A673 (cell line): Measurements from ENCODE around the gene TMTC4. TPM values are rescaled to one million over a fixed set of nuclear protein-coding genes. Genes with fewer than 3 reads are reported as not detected.

Experiments
- BruUV-seq: library from RNA; stranded (reverse); fragments of 400-500 nt; replicated peaks from 2 replicates; lab custom pipeline; 2021; lab: Mats Ljungman, UMichigan
- CTCF ChIA-PET: fragments of 300-600 bp; sonication (Branson Sonifier 250); formaldehyde crosslinking; loops from one replicate; lab custom pipeline; 2022; ENCODE audit warnings: antibody characterized with exemption; lab: Charles Lee
- POLR2A ChIA-PET: fragments of 300-600 bp; sonication (Branson Sonifier 250); formaldehyde crosslinking; loops from one replicate; lab custom pipeline; 2022; ENCODE audit warnings: antibody characterized with exemption; ENCODE audit not compliant: low non-redundant PET; lab: Charles Lee
- DNase-seq: peaks from one replicate; pipeline ENCODE4 v3.0.0-alpha.2; 2015; ENCODE audit warnings: low spot score
- H3K27ac ChIP-seq: fragments of 200-600 bp; sonication (generic); 2 replicates; pipeline ENCODE4 v1.5.1; 2016; ENCODE audit warnings: mixed run types, low read depth, mild to moderate bottlenecking, mixed read lengths, antibody characterized with exemption, low read length; ENCODE audit not compliant: poor library complexity, severe bottlenecking
- H3K27me3 ChIP-seq: fragments of 200-600 bp; sonication (generic); replicated peaks from 2 replicates; pipeline ENCODE4 v1.6.1; 2017; ENCODE audit warnings: mixed run types, low read depth, mild to moderate bottlenecking, mixed read lengths, antibody characterized with exemption, low read length; ENCODE audit not compliant: insufficient read depth, poor library complexity
- H3K36me3 ChIP-seq: fragments of 200-600 bp; sonication (generic); 2 replicates; pipeline ENCODE4 v1.6.1; 2016; ENCODE audit warnings: mixed run types, mild to moderate bottlenecking, mixed read lengths, antibody characterized with exemption, low read length; ENCODE audit not compliant: insufficient read depth, poor library complexity, severe bottlenecking
- H3K4me1 ChIP-seq: fragments of 200-600 bp; sonication (generic); 2 replicates; pipeline ENCODE4 v1.6.1; 2017; ENCODE audit warnings: mixed run types, mild to moderate bottlenecking, mixed read lengths, antibody characterized with exemption, low read length; ENCODE audit not compliant: insufficient read depth, poor library complexity, severe bottlenecking
- H3K4me3 ChIP-seq: fragments of 200-600 bp; sonication (generic); 2 replicates; pipeline ENCODE4 v1.5.1; 2016; ENCODE audit warnings: low read depth, mixed run types, mild to moderate bottlenecking, mixed read lengths, low read length; ENCODE audit not compliant: poor library complexity, severe bottlenecking
- H3K9me3 ChIP-seq: fragments of 200-600 bp; sonication (generic); 2 replicates; pipeline ENCODE4 v1.6.1; 2016; ENCODE audit warnings: mixed run types, low read depth, mild to moderate bottlenecking, mixed read lengths, antibody characterized with exemption, low read length; ENCODE audit not compliant: poor library complexity, severe bottlenecking
- CTCF ChIP-seq: fragments of 300-800, 200-600 bp; sonication (generic); conservative IDR thresholded peaks from 2 replicates; pipeline ENCODE4 v1.5.1; 2017; ENCODE audit warnings: low read depth, mild to moderate bottlenecking, antibody characterized with exemption, low read length, moderate library complexity, mixed read lengths
- EZH2 ChIP-seq: fragments of 200-600 bp; sonication (generic); IDR thresholded peaks from 2 replicates; pipeline ENCODE4 v1.6.1; 2017; ENCODE audit warnings: borderline replicate concordance, low read depth, mild to moderate bottlenecking, mixed read lengths, antibody characterized with exemption, low read length; ENCODE audit not compliant: poor library complexity, severe bottlenecking
- intact Hi-C: fragments of 100-400 bp; cut with micrococcal nuclease; formaldehyde crosslinking; loops from one replicate; pipeline ENCODE4 v1.10.0; 2022; ENCODE audit not compliant: unreplicated experiment
- total RNA-seq: library from RNA; stranded (reverse); gene quantifications from 2 replicates; pipeline ENCODE4 v1.2.3, GENCODE V29; 2021

Gene TMTC4
- total RNA-seq, 1 experiment from 2014 or later, result 21.3 TPM

- Histone ChIP-seq H3K27ac (no peak overlapping the region), H3K36me3 (no peaks in the 10 kb centered on the region), H3K27me3 (no peaks in the 10 kb centered on the region), H3K9me3 (no peaks in the 10 kb centered on the region), H3K4me1 (no peaks in the 10 kb centered on the region), H3K4me3 (no peak overlapping the region)
- no peak for DNase-seq
- intact Hi-C loops, result no loop called here
- TF ChIP-seq EZH2, result no peak
- no peak for TF ChIP-seq CTCF
- CTCF ChIA-PET, result interaction anchor here (0.6 kb wide), 1 partner anchor 16 kb away, joined by 4 read pairs; no protein-coding TSS in a partner anchor
- POLR2A ChIA-PET, result no interaction called here
- BruUV-seq, result no TSS peak
Observed at GRCh38 chr13:100613031-100613430, 61.6 kb downstream of the TMTC4 start.

GRCh38 chr13:100611678-100612492 lies 62.7 kb downstream of the TMTC4 start:
- Histone ChIP-seq H3K36me3 (no peaks in the 10 kb centered on the region), H3K27me3 (no peaks in the 10 kb centered on the region), H3K4me1 (no peaks in the 10 kb centered on the region), H3K9me3 (no peaks in the 10 kb centered on the region), H3K4me3 (no peak overlapping the region), H3K27ac (no peak overlapping the region)
- no peak for TF ChIP-seq CTCF
- TF ChIP-seq EZH2, result no peak
- intact Hi-C loops, result no loop called here
- BruUV-seq, result no TSS peak
- POLR2A ChIA-PET, result interaction anchor here (0.7 kb wide), 1 partner anchor 18 kb away, joined by 6 read pairs; no protein-coding TSS in a partner anchor
- CTCF ChIA-PET, result no interaction called here
- DNase-seq, result no peak

- no TSS peak for BruUV-seq
- no peaks in the 10 kb centered on the region for H3K4me1 ChIP-seq
- H3K4me3 ChIP-seq, result no peak overlapping the region
- no peaks in the 10 kb centered on the region for H3K36me3 ChIP-seq
- ChIA-PET POLR2A (no interaction called here), CTCF (no interaction called here)
- H3K27ac ChIP-seq, result no peak overlapping the region
- no peak for TF ChIP-seq EZH2
- TF ChIP-seq CTCF, result no peak
- no peaks in the 10 kb centered on the region for H3K9me3 ChIP-seq
- intact Hi-C loops, result no loop called here
- no peak for DNase-seq
- no peaks in the 10 kb centered on the region for H3K27me3 ChIP-seq
Observed at GRCh38 chr13:100610391-100611347, 63.9 kb downstream of the TMTC4 start.
